ENCODE results near the gene ZNF672.
A peak's percentile ranks its signal among the peaks of the same experiment; 100 is the strongest.
"Not testable (repeated sequence)": the region's sequence is repeated elsewhere in the genome, so short reads cannot be mapped to it uniquely, and the experiment has no call there.

The ZNF672 gene

GRCh38 chr1:248800459-248800858 lies 37.6 kb upstream of the ZNF672 start:
- Histone ChIP-seq H3K36me3 (ENCODE audit: insufficient read depth, low read length) (no peaks in the 10 kb centered on the region), H3K27ac (no peak overlapping the region), H3K4me3 (no peak overlapping the region), H3K9me3 (ENCODE audit: low read depth, low read length) (no peaks in the 10 kb centered on the region), H3K9ac (ENCODE audit: insufficient read length) (no peak overlapping the region)
- no peak for DNase-seq (ENCODE audit: low read depth, low spot score)
- TF ChIP-seq EZH2 (IDR thresholded peaks at IDR 0.05), result no peak
- no peak for TF ChIP-seq FOXP2 (optimal IDR thresholded peaks at IDR 0.05; ENCODE audit: control extremely low read depth, extremely low read length, insufficient read depth)
- TF ChIP-seq POLR2AphosphoS5 (IDR thresholded peaks at IDR 0.05; ENCODE audit: borderline replicate concordance, low read depth, low read length), result no peak

GRCh38 chr1:248802454-248802853 lies 35.6 kb upstream of the ZNF672 start:
- Histone ChIP-seq H3K27ac (no peak overlapping the region), H3K36me3 (ENCODE audit: insufficient read depth, low read length) (no peaks in the 10 kb centered on the region), H3K4me3 (no peak overlapping the region), H3K9me3 (ENCODE audit: low read depth, low read length) (no peaks in the 10 kb centered on the region), H3K9ac (ENCODE audit: insufficient read length) (no peak overlapping the region)
- TF ChIP-seq EZH2 (IDR thresholded peaks at IDR 0.05) (no peak), FOXP2 (optimal IDR thresholded peaks at IDR 0.05; ENCODE audit: control extremely low read depth, extremely low read length, insufficient read depth) (no peak), POLR2AphosphoS5 (IDR thresholded peaks at IDR 0.05; ENCODE audit: borderline replicate concordance, low read depth, low read length) (no peak)
- DNase-seq (ENCODE audit: low read depth, low spot score), result no peak

GRCh38 chr1:248803501-248803900 lies 34.5 kb upstream of the ZNF672 start:
- not testable (repeated sequence) for H3K36me3 ChIP-seq (ENCODE audit: insufficient read depth, low read length); H3K9me3 ChIP-seq (ENCODE audit: low read depth, low read length); H3K4me3 ChIP-seq; H3K9ac ChIP-seq (ENCODE audit: insufficient read length); H3K27ac ChIP-seq; DNase-seq (ENCODE audit: low read depth, low spot score)

GRCh38 chr1:248804771-248805681 lies 33.0 kb upstream of the ZNF672 start:
- Histone ChIP-seq H3K9ac (ENCODE audit: insufficient read length) (no peak overlapping the region), H3K27ac (no peak overlapping the region), H3K36me3 (ENCODE audit: insufficient read depth, low read length) (no peaks in the 10 kb centered on the region), H3K9me3 (ENCODE audit: low read depth, low read length) (no peaks in the 10 kb centered on the region), H3K4me3 (no peak overlapping the region)
- TF ChIP-seq EZH2 (IDR thresholded peaks at IDR 0.05) (no peak), FOXP2 (optimal IDR thresholded peaks at IDR 0.05; ENCODE audit: control extremely low read depth, extremely low read length, insufficient read depth) (no peak), POLR2AphosphoS5 (IDR thresholded peaks at IDR 0.05; ENCODE audit: borderline replicate concordance, low read depth, low read length) (no peak)
- no peak for DNase-seq (ENCODE audit: low read depth, low spot score)

GRCh38 chr1:248805876-248806275 lies 32.1 kb upstream of the ZNF672 start:
- H3K9ac ChIP-seq (ENCODE audit: insufficient read length), result no peak overlapping the region
- no peak overlapping the region for H3K27ac ChIP-seq
- no peak overlapping the region for H3K4me3 ChIP-seq
- H3K9me3 ChIP-seq (ENCODE audit: low read depth, low read length), result no peaks in the 10 kb centered on the region
- DNase-seq (ENCODE audit: low read depth, low spot score), result no peak
- H3K36me3 ChIP-seq (ENCODE audit: insufficient read depth, low read length), result no peaks in the 10 kb centered on the region
- TF ChIP-seq EZH2 (IDR thresholded peaks at IDR 0.05) (no peak), FOXP2 (optimal IDR thresholded peaks at IDR 0.05; ENCODE audit: control extremely low read depth, extremely low read length, insufficient read depth) (no peak), POLR2AphosphoS5 (IDR thresholded peaks at IDR 0.05; ENCODE audit: borderline replicate concordance, low read depth, low read length) (no peak)

GRCh38 chr1:248807067-248807737 lies 30.8 kb upstream of the ZNF672 start:
- Histone ChIP-seq H3K9ac (ENCODE audit: insufficient read length) (no peak overlapping the region), H3K4me3 (no peak overlapping the region), H3K36me3 (ENCODE audit: insufficient read depth, low read length) (no peaks in the 10 kb centered on the region; the same call in 1 of the 2 replicates), H3K9me3 (ENCODE audit: low read depth, low read length) (no peaks in the 10 kb centered on the region), H3K27ac (no peak overlapping the region)
- no peak for TF ChIP-seq EZH2 (IDR thresholded peaks at IDR 0.05)
- TF ChIP-seq POLR2AphosphoS5 (IDR thresholded peaks at IDR 0.05; ENCODE audit: borderline replicate concordance, low read depth, low read length), result no peak
- no peak for TF ChIP-seq FOXP2 (optimal IDR thresholded peaks at IDR 0.05; ENCODE audit: control extremely low read depth, extremely low read length, insufficient read depth)
- DNase-seq (ENCODE audit: low read depth, low spot score), result peak; percentile 8

- no peak for DNase-seq (ENCODE audit: low read depth, low spot score)
- H3K9ac ChIP-seq (ENCODE audit: insufficient read length), result no peak overlapping the region
- H3K9me3 ChIP-seq (ENCODE audit: low read depth, low read length), result no peaks in the 10 kb centered on the region
- H3K27ac ChIP-seq, result no peak overlapping the region
- no peak overlapping the region for H3K4me3 ChIP-seq
- H3K36me3 ChIP-seq (ENCODE audit: insufficient read depth, low read length), result peaks cover 13% of the 10 kb centered on the region
- TF ChIP-seq FOXP2 (optimal IDR thresholded peaks at IDR 0.05; ENCODE audit: control extremely low read depth, extremely low read length, insufficient read depth), result no peak
Observed at GRCh38 chr1:248808876-248809275, 29.1 kb upstream of the ZNF672 start.

- TF ChIP-seq EZH2 (IDR thresholded peaks at IDR 0.05) (no peak), FOXP2 (optimal IDR thresholded peaks at IDR 0.05; ENCODE audit: control extremely low read depth, extremely low read length, insufficient read depth) (no peak)
- DNase-seq (ENCODE audit: low read depth, low spot score), result no peak
- Histone ChIP-seq H3K27ac (no peak overlapping the region), H3K9me3 (ENCODE audit: low read depth, low read length) (no peaks in the 10 kb centered on the region), H3K9ac (ENCODE audit: insufficient read length) (no peak overlapping the region), H3K4me3 (no peak overlapping the region), H3K36me3 (ENCODE audit: insufficient read depth, low read length) (peaks cover 24% of the 10 kb centered on the region)
Observed at GRCh38 chr1:248810000-248810726, 27.9 kb upstream of the ZNF672 start.

All from SK-N-MC (cell line).